Colonic mucosa (tissue), 4 donors: ENCODE measurements around the gene DPH2. TPM values are rescaled to one million over a fixed set of nuclear protein-coding genes. Genes with fewer than 3 reads are reported as not detected.
A peak's percentile ranks its signal among the peaks of the same experiment; 100 is the strongest.

Source experiments
- DNase-seq: peaks from one replicate; pipeline ENCODE4 v3.0.0-alpha.2; 2020
- H3K27ac ChIP-seq: fragments of 200-600 bp; one replicate; pipeline ENCODE4 v1.8.0; 2021
- H3K27me3 ChIP-seq: fragments of 200-600 bp; one replicate; pipeline ENCODE4 v1.8.0; 2021
- H3K36me3 ChIP-seq: fragments of 200-600 bp; one replicate; pipeline ENCODE4 v1.8.0; 2021
- H3K4me1 ChIP-seq: fragments of 200-600 bp; one replicate; pipeline ENCODE4 v1.8.0; 2021; ENCODE audit warnings: mild to moderate bottlenecking
- H3K4me3 ChIP-seq: fragments of 200-600 bp; one replicate; pipeline ENCODE4 v1.8.0; 2021
- H3K9ac ChIP-seq, 2 donors: one replicate each; pipeline ENCODE4 v1.7.0; 2013; ENCODE audit warnings: control low read depth in 2 of 2, low read depth in 2 of 2, low read length in 2 of 2
- H3K9me3 ChIP-seq: fragments of 200-600 bp; one replicate; pipeline ENCODE4 v1.8.0; 2021
- intact Hi-C: fragments of 100-400 bp; cut with DNase I; formaldehyde crosslinking; loops from one replicate; pipeline ENCODE4 v1.14.1; 2022
- total RNA-seq, 2 donors: library from RNA; stranded (reverse); fragmentation: NEBNext Ultra II Directional in 1 of 2; extraction: Animal tissue kit (Norgen Biotek cat#: 25700) in 1 of 2; gene quantifications; one replicate each; pipeline ENCODE4 v1.2.1, GENCODE V29; 2021
- TF ChIP-seq, protein P1 (sequence below): fragments of 200-600 bp; IDR thresholded peaks from one replicate; pipeline ENCODE4 v1.8.0; 2022; ENCODE audit warnings: antibody characterized with exemption, mild to moderate bottlenecking
- donor health status: healthy.
- donor health status: DM: no; HTN: no; CAD: no.
- donor health status: DM: no; HTN: no; CAD: no.

DPH2 gene
- total RNA-seq, 2 donors from 2014 or later, result 11.5 to 43.1 TPM

- Histone ChIP-seq H3K27me3 (no peaks in the 10 kb centered on the region), H3K9me3 (no peaks in the 10 kb centered on the region), H3K4me3 (no peak overlapping the region), H3K27ac (no peak overlapping the region), H3K9ac (peak overlapping the region in 1 of 2 donors; percentile 76), H3K4me1 (peaks cover 31% of the 10 kb centered on the region), H3K36me3 (no peaks in the 10 kb centered on the region)
- TF ChIP-seq, protein P1, sequence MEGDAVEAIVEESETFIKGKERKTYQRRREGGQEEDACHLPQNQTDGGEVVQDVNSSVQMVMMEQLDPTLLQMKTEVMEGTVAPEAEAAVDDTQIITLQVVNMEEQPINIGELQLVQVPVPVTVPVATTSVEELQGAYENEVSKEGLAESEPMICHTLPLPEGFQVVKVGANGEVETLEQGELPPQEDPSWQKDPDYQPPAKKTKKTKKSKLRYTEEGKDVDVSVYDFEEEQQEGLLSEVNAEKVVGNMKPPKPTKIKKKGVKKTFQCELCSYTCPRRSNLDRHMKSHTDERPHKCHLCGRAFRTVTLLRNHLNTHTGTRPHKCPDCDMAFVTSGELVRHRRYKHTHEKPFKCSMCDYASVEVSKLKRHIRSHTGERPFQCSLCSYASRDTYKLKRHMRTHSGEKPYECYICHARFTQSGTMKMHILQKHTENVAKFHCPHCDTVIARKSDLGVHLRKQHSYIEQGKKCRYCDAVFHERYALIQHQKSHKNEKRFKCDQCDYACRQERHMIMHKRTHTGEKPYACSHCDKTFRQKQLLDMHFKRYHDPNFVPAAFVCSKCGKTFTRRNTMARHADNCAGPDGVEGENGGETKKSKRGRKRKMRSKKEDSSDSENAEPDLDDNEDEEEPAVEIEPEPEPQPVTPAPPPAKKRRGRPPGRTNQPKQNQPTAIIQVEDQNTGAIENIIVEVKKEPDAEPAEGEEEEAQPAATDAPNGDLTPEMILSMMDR, result no peak
- no peak for DNase-seq
- intact Hi-C loops, result no loop called here
Measured at GRCh38 chr1:43978264-43978550, 8.4 kb downstream of the DPH2 start.

- H3K36me3 ChIP-seq, result no peaks in the 10 kb centered on the region
- no peaks in the 10 kb centered on the region for H3K27me3 ChIP-seq
- H3K9me3 ChIP-seq, result no peaks in the 10 kb centered on the region
- H3K4me3 ChIP-seq, result peak within 1 kb of the TSS; percentile 72
- TF ChIP-seq, protein P1, result no peak
- peak; percentile 54 for DNase-seq
- peak within 1 kb of the TSS; percentile 76 to 87 for H3K9ac ChIP-seq
- H3K27ac ChIP-seq, result peak within 1 kb of the TSS; percentile 53
- intact Hi-C loops, result no loop called here
- H3K4me1 ChIP-seq, result peaks cover 31% of the 10 kb centered on the region
Measured at GRCh38 chr1:43978551-43979260, 8.9 kb downstream of the DPH2 start, which contains the start of gene B4GALT2. TSS of gene B4GALT2 (plus strand) at chr1:43979210. CDS start at chr1:43981161, 1,951 bp downstream.

GRCh38 chr1:43979261-43979527 is 9.4 kb downstream of the DPH2 start:
- no peak for DNase-seq
- Histone ChIP-seq H3K4me1 (peaks cover 31% of the 10 kb centered on the region), H3K36me3 (no peaks in the 10 kb centered on the region), H3K27ac (peak overlapping the region; percentile 53), H3K9me3 (no peaks in the 10 kb centered on the region), H3K4me3 (peak overlapping the region; percentile 72), H3K27me3 (no peaks in the 10 kb centered on the region), H3K9ac (peak overlapping the region in 1 of 2 donors; percentile 73)
- intact Hi-C loops, result no loop called here
- TF ChIP-seq, protein P1, result no peak

- Histone ChIP-seq H3K27me3 (no peaks in the 10 kb centered on the region), H3K9me3 (no peaks in the 10 kb centered on the region), H3K9ac (peak overlapping the region; percentile 72 to 73), H3K4me1 (peaks cover 31% of the 10 kb centered on the region), H3K4me3 (peak overlapping the region; percentile 72), H3K36me3 (no peaks in the 10 kb centered on the region), H3K27ac (peak overlapping the region; percentile 53)
- TF ChIP-seq, protein P1, result no peak
- peak; percentile 83 for DNase-seq
- intact Hi-C loops, result no loop called here
Measured at GRCh38 chr1:43979528-43980254, 9.9 kb downstream of the DPH2 start.

- TF ChIP-seq, protein P1, result no peak
- Histone ChIP-seq H3K4me3 (peak overlapping the region; percentile 72), H3K4me1 (peaks cover 31% of the 10 kb centered on the region)
Measured at GRCh38 chr1:43980255-43981134, 10.7 kb downstream of the DPH2 start.

More at GRCh38 chr1:43980255-43981134, 10.7 kb downstream of the DPH2 start:
- peak overlapping the region; percentile 72 to 73 for H3K9ac ChIP-seq
- H3K27me3 ChIP-seq, result no peaks in the 10 kb centered on the region
- H3K36me3 ChIP-seq, result no peaks in the 10 kb centered on the region
- peak; percentile 44 for DNase-seq
- no peaks in the 10 kb centered on the region for H3K9me3 ChIP-seq
- intact Hi-C loops, result no loop called here
- peak overlapping the region; percentile 53 for H3K27ac ChIP-seq
